ENCODE results near the gene CLN3. TPM values are rescaled to one million over a fixed set of nuclear protein-coding genes. Genes with fewer than 3 reads are reported as not detected.
A peak's percentile ranks its signal among the peaks of the same experiment; 100 is the strongest.

Gene CLN3
- total and polyA plus RNA-seq, 9 of the 15 experiments (the other 6 are each of a cell fraction or from before 2014, with no cell fraction given) = 2.5 to 27.1 (median 11.6) TPM

DNA sequence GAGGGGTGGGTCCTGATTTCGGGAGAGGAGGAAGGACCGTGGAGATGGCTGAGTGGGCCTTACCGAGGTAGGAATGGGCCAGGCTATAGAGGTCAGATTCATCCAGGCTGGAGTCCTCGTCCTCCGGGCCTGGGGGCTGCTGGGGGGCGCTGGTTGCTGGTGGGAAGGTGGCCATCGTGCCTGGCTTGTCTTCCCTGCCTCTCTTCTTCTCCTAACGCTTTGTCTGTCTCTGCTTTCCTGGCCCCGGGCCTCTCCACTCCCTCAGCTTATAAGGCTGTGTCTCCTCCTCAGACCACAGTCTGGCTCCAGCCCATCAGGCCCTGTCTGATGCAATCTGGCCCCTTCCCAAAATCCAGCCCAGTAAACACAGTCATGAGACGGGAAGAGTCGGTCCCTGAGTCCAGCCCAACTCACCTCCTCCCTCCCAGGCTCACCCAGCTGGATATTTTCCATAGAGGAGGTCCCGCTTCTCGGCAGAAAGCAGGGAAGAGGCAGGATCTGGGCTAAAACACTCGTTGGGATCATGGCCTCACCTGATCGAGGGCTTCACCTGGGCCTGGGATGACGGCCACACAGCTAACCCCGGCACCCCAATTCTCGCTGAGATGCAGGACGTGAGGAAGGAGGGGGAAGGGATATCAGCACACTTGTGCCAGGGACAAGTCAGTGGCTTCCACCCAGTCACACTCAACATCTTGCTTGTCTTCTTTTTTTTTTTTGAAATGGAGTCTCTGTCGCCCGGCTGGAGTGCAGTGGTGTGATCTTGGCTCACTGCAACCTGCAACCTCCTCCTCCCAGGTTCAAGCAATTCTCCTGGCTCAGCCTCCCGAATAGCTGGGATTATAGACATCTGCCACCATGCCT, 47.1 kb upstream of the CLN3 start, which contains the start of gene NUPR1 (continued):
- TF ChIP-seq SMAD4 (CRISPR knock-in tag; conservative IDR thresholded peaks at IDR 0.05) (peak; percentile 77), PTRF (tag; IDR thresholded peaks at IDR 0.05) (peak; percentile 80), PHF8 (IDR thresholded peaks at IDR 0.05; ENCODE audit: borderline replicate concordance, low read length) (peak; percentile 22; the same call in 1 of the 2 replicates)
- TF ChIP-seq, protein P1, sequence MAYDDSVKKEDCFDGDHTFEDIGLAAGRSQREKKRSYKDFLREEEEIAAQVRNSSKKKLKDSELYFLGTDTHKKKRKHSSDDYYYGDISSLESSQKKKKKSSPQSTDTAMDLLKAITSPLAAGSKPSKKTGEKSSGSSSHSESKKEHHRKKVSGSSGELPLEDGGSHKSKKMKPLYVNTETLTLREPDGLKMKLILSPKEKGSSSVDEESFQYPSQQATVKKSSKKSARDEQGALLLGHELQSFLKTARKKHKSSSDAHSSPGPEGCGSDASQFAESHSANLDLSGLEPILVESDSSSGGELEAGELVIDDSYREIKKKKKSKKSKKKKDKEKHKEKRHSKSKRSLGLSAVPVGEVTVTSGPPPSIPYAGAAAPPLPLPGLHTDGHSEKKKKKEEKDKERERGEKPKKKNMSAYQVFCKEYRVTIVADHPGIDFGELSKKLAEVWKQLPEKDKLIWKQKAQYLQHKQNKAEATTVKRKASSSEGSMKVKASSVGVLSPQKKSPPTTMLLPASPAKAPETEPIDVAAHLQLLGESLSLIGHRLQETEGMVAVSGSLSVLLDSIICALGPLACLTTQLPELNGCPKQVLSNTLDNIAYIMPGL (CRISPR knock-in tag; IDR thresholded peaks at IDR 0.05) = no peak

DNA sequence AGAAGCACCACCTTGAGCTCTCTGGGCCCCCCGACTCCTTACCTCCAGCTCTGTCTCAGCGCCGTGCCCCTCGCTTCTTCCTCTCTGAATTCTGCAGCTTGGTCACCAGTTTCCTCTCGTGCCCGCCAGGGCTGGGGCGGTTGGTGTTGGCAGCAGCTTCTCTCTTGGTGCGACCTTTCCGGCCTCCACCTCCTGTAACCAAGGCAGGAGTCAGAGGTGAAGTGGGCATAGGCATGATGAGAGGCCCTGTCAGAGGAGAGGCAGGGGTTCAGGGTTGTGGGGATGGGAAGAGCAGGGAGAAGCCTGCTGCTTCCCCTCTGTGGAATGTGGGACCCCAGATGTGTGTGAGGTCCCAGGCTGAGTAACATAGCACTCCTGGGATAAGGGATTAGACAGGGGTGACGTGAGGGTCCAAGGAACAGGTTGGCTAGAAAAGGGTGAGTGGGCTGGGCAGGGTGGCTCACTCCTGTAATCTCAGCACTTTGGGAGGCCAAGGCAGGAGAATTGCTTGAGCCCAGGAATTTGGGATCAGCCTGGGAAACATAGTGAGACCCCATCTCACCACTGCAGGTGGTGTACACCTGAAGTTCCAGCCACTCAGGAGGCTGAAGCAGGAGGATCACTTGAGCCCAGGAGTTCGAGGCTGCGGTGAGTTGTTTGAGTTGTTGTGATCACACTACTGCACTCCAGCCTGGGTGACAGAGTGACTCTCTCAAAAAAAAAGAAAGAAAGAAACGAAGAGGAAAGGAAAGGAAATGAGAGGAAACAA, 46.3 kb upstream of the CLN3 start:
- no peak for FAIRE-seq
- Histone ChIP-seq H3K9ac (ENCODE audit: insufficient read depth in 1 of 2, low read depth in 2 of 2, low read length in 2 of 2) (peak overlapping the region in 1 of 2 experiments; percentile 50; a peak in 1 of 4 replicates), H3K4me3 (no peak overlapping the region)

More for the DNA sequence above, 46.3 kb upstream of the CLN3 start:
- intact Hi-C loops (cut with micrococcal nuclease) (no loop called here), in situ Hi-C loops (cut with MboI) (loop anchor here (25.0 kb wide), 2 partner anchors 174 to 949 kb away; partner anchors contain the start of gene EIF3C)
- Histone ChIP-seq H3K9me3 (replicated peaks; ENCODE audit: control insufficient read depth, insufficient read depth, low read depth, low read length) (no peaks in the 10 kb centered on the region), H3K36me3 (ENCODE audit: control insufficient read depth, insufficient read depth, low read length) (no peaks in the 10 kb centered on the region), H2AFZ (ENCODE audit: low read depth, low read length) (peak overlapping the region; percentile 62), H3K9me1 (ENCODE audit: control insufficient read depth, insufficient read depth, low read length) (no peaks in the 10 kb centered on the region), H3K27me3 (ENCODE audit: control insufficient read depth in 2 of 2, insufficient read depth in 2 of 2, low read length in 2 of 2) (no peaks in the 10 kb centered on the region), H4K20me1 (replicated peaks; ENCODE audit: control insufficient read depth, insufficient read depth, low read length) (no peaks in the 10 kb centered on the region), H3K27ac (ENCODE audit: extremely low read depth, low read depth, low read length) (no peak overlapping the region), H3K4me1 (replicated peaks in 1 of 2; ENCODE audit: control insufficient read depth in 2 of 2, insufficient read depth in 2 of 2, low read length in 2 of 2) (peaks cover 9 to 13% of the 10 kb centered on the region in 2 experiments; a peak in 4 of 5 replicates), H3K4me2 (ENCODE audit: insufficient read depth, low read length) (peak overlapping the region; percentile 3; the same call in 1 of the 2 replicates), H3K79me2 (ENCODE audit: control insufficient read depth, insufficient read depth, low read length) (no peaks in the 10 kb centered on the region)
- DNase-seq (ENCODE audit: extremely low read depth in 1 of 4, low spot score in 3 of 4) (no peak), ATAC-seq (no peak)
- TF ChIP-seq ZNF274 (IDR thresholded peaks at IDR 0.05; ENCODE audit: borderline replicate concordance, low read depth, low read length) (no peak), GTF2E2 (tag; IDR thresholded peaks at IDR 0.05) (0 out of 2 replicates have a peak, but pooled peaks have one; percentile 43)
- BruUV-seq (replicated peaks) = no TSS peak
- ChIA-PET POLR2A (no interaction called here), CTCF (ENCODE audit: low intra/inter-chr PET ratio) (no interaction called here)
- WGBS (ENCODE audit: insufficient coverage, low coverage, missing lambda C conversion rate) = 60% methylated on average over 10 of the region's 13 CpGs
